ENCODE results near the gene SIAH1.
"Not testable (repeated sequence)": the region's sequence is repeated elsewhere in the genome, so short reads cannot be mapped to it uniquely, and the experiment has no call there.

SIAH1 gene

GRCh38 chr16:48332978-48333377, 52.2 kb downstream of the SIAH1 start:
- no peak for DNase-seq (ENCODE audit: low read depth, low spot score)

- no peak for DNase-seq (ENCODE audit: low read depth, low spot score)
These were observed 54.4 kb downstream of the SIAH1 start for GRCh38 chr16:48330841-48331192.

GRCh38 chr16:48330189-48330840, 54.9 kb downstream of the SIAH1 start:
- DNase-seq (ENCODE audit: low read depth, low spot score), result no peak

- DNase-seq (ENCODE audit: low read depth, low spot score), result no peak
These were observed 56.1 kb downstream of the SIAH1 start for GRCh38 chr16:48329138-48329537.

- DNase-seq (ENCODE audit: low read depth, low spot score), result no peak
These were observed 58.3 kb downstream of the SIAH1 start for GRCh38 chr16:48326915-48327314.

GRCh38 chr16:48323783-48324775, 61.1 kb downstream of the SIAH1 start:
- no peak for DNase-seq (ENCODE audit: low read depth, low spot score)

GRCh38 chr16:48321317-48322036, 63.7 kb downstream of the SIAH1 start:
- DNase-seq (ENCODE audit: low read depth, low spot score), result peak; percentile 25

GRCh38 chr16:48318630-48319029, 66.6 kb downstream of the SIAH1 start:
- DNase-seq (ENCODE audit: low read depth, low spot score), result peak; percentile 55

- DNase-seq (ENCODE audit: low read depth, low spot score), result peak; percentile 77
These were observed 67.4 kb downstream of the SIAH1 start for GRCh38 chr16:48317614-48318315.

GRCh38 chr16:48317026-48317425, 68.2 kb downstream of the SIAH1 start:
- no peak for DNase-seq (ENCODE audit: low read depth, low spot score)

- not testable (repeated sequence) for DNase-seq (ENCODE audit: low read depth, low spot score)
These were observed 71.3 kb downstream of the SIAH1 start for GRCh38 chr16:48313905-48314304.

- DNase-seq (ENCODE audit: low read depth, low spot score), result no peak
These were observed 74.1 kb downstream of the SIAH1 start for GRCh38 chr16:48310908-48311641.

All from astrocyte of the hippocampus (primary cell).